ENCODE data around the gene KRT12.

DNA sequence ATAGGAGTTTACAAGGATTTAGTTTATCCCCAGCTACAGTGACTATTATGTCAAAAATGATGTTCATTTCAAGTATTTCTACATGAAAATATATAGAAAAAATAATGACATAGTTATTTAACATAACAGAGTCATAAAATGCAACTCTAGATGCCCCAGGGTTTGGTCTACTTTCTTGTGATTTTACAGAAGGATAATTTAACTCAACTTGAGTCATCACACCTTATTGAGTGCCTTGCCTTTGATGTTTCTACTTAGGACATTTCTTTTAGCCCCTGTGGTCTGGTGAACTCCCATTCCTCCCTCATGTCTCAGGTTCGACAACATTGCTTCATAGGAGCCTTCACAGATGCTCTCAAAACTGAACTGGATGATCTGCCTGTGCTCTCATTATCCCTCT is 16.0 kb upstream of the KRT12 start:
- TF ChIP-seq EZH2 (IDR thresholded peaks at IDR 0.05; ENCODE audit: low read length): no peak
- TF ChIP-seq, protein P1, sequence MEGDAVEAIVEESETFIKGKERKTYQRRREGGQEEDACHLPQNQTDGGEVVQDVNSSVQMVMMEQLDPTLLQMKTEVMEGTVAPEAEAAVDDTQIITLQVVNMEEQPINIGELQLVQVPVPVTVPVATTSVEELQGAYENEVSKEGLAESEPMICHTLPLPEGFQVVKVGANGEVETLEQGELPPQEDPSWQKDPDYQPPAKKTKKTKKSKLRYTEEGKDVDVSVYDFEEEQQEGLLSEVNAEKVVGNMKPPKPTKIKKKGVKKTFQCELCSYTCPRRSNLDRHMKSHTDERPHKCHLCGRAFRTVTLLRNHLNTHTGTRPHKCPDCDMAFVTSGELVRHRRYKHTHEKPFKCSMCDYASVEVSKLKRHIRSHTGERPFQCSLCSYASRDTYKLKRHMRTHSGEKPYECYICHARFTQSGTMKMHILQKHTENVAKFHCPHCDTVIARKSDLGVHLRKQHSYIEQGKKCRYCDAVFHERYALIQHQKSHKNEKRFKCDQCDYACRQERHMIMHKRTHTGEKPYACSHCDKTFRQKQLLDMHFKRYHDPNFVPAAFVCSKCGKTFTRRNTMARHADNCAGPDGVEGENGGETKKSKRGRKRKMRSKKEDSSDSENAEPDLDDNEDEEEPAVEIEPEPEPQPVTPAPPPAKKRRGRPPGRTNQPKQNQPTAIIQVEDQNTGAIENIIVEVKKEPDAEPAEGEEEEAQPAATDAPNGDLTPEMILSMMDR (optimal IDR thresholded peaks at IDR 0.05 in 1 of 3, IDR thresholded peaks at IDR 0.05 in 1 of 3, conservative IDR thresholded peaks at IDR 0.05 in 1 of 3; ENCODE audit: extremely low read depth in 1 of 3, insufficient read depth in 2 of 3, low read length in 3 of 3): no peak
